ENCODE results near the gene PROX2.

DNA sequence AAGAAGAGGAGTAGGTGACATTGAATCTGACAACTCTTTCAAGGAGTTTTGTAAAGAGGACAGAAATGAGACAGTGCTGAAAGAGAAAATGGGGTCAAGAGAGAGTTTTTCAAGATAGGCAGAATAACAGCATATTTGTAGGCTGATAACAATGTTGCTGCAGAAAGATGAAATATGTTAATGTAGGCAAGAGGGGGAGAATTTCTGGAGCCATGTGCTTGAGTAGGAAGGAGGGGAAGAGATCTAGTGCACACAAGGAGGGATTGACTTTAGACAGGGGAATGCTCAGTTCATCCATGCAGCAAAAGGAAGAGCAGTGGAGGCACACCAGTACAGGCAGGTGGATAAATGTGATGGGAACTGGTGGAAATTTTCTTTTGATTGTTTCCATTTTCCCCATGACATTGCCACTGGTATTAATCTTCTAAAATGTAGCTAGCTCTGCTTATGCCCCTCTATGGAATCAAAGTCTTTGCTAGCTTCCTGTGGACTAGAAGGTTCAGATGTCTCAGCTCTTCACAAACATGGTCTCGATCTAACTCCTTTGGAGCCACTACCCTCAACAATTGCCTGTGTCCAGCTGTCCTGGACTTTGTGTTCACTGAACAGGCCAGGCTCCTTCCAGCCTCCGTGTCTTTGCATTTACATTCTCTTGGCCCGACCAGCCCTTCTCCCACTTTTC lies 9.1 kb downstream of the PROX2 start:
- TF ChIP-seq, protein P1, sequence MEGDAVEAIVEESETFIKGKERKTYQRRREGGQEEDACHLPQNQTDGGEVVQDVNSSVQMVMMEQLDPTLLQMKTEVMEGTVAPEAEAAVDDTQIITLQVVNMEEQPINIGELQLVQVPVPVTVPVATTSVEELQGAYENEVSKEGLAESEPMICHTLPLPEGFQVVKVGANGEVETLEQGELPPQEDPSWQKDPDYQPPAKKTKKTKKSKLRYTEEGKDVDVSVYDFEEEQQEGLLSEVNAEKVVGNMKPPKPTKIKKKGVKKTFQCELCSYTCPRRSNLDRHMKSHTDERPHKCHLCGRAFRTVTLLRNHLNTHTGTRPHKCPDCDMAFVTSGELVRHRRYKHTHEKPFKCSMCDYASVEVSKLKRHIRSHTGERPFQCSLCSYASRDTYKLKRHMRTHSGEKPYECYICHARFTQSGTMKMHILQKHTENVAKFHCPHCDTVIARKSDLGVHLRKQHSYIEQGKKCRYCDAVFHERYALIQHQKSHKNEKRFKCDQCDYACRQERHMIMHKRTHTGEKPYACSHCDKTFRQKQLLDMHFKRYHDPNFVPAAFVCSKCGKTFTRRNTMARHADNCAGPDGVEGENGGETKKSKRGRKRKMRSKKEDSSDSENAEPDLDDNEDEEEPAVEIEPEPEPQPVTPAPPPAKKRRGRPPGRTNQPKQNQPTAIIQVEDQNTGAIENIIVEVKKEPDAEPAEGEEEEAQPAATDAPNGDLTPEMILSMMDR (conservative IDR thresholded peaks at IDR 0.05): no peak
- TF ChIP-seq EZH2 (IDR thresholded peaks at IDR 0.05; ENCODE audit: low read depth): no peak
